ENCODE measurements around the gene PBXIP1.
"Not testable (repeated sequence)": the region's sequence is repeated elsewhere in the genome, so short reads cannot be mapped to it uniquely, and the experiment has no call there.

Gene PBXIP1

DNA sequence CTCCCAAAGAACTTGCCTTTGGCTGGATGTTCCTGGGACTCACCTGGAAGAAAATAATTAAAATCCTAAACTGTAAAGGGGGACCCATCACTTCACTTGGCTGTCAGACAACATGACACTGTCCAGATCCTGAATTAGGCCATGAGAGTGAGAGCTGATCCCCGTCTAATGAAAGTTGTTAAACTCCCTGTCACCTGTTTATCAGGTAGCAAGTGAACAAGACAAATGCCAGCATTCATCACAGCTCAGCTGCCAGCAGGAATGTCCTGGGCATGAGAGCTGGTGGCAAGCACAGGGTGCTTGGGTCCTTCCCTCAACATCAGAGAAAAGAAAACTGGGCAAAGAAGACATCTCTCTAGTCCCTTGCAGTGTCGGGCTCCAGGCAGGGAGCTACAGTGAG, 43.1 kb downstream of the PBXIP1 start:
- no peak overlapping the region for H3K4me3 ChIP-seq (ENCODE audit: low read length)
- DNase-seq (ENCODE audit: low read depth, low spot score) = no peak

DNA sequence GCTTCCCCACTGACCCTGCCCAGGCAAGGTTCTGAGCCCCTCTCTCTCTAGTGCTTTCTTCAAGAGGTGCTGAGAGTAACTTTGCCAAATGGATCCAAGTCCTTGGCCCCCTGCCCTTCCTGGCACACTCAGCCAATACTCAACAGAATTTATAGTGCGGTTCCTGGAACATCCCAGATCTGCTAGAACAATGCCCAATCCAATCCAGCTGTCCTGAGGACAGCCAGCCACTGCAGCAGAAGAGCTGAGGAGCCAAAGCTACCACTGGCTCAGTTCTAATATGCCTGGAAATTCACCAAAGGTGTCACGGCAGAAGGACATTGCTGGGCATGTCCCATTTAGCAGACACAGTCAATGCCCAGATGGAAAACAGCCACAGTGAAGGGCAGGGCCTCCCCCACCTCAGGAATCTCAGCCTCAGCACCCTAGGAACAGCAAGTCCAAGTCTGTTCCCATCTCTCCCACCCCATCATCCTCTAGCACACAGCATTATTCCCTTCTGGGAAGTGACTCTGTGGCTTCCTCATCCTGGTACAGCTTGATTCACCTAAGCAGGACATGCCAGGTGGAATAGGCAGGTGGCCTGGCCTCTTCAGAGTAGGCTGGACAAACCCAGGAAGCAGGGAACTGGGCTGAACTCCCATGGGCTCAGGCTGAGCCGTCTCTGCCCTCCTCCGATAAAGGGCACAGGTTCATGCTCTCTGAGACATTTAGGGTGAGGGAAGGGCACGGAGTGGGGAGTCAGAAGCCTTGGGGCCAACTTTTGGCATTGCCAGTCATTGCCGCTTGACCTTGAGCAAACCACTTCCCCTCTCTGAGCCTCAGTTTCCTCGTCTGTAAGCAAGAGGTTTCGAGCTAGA, 44.0 kb downstream of the PBXIP1 start:
- no peak for DNase-seq (ENCODE audit: low read depth, low spot score)
- H3K4me3 ChIP-seq (ENCODE audit: low read length) = no peak overlapping the region

DNA sequence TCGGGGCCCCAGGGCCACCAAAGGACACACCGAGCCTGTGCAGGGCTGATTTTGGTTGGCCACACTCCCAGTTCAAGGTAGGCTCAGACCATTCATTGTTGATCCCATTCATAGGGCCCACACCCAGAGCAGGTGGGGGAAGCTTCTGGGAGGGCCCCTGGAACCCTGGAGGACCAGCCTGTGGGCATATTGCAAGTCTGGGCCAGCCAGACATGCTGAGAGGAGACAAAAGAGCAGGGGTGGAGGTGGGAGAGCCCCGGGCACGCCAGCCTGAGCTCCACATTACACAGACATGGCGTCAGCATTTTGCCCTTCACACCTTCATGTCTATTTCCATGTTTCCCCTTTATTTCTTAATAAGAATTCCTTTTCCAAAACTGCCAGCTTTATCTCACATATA, 45.0 kb downstream of the PBXIP1 start:
- no peak overlapping the region for H3K4me3 ChIP-seq (ENCODE audit: low read length)
- DNase-seq (ENCODE audit: low read depth, low spot score) = no peak

DNA sequence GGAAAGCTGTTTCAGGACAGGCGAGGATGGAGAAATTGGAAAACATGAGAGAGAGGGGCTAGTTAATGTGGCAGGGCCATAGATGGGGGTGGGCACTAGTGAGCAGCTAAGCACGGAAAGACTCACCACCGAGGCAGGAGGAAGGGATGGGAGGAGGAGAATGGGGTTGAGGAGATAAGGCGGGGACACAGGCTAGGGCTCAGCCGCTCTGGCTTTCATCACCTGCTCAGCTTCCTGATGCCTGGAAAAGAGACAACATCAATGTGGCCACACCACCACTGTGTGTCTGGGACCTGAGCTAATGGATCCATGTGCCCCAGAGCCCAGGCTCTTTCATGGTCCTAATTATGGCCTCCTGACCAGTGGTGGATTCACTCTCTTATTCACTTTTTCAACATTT, 47.0 kb downstream of the PBXIP1 start:
- no peak for DNase-seq (ENCODE audit: low read depth, low spot score)
- H3K4me3 ChIP-seq (ENCODE audit: low read length) = no peak overlapping the region

DNA sequence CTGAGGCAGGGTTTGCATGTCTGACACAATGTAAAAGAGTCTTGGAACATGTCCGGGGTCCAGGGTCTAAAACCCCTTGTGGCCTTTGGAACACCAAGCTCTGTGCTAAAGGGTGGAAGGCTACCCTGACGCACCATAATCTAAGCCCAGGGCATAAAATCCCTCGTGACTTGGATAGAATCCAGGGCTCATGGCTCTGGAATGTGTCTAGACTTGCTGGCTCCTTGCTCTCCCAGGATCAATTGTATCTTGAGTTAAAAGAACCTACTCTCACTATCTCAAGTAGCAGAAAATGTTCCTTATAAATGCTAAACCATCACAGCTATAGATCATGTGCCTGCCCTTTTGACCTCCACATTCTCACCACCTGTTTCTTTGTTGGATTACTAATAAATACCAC, 47.8 kb downstream of the PBXIP1 start:
- H3K4me3 ChIP-seq (ENCODE audit: low read length); DNase-seq (ENCODE audit: low read depth, low spot score): not testable (repeated sequence)

DNA sequence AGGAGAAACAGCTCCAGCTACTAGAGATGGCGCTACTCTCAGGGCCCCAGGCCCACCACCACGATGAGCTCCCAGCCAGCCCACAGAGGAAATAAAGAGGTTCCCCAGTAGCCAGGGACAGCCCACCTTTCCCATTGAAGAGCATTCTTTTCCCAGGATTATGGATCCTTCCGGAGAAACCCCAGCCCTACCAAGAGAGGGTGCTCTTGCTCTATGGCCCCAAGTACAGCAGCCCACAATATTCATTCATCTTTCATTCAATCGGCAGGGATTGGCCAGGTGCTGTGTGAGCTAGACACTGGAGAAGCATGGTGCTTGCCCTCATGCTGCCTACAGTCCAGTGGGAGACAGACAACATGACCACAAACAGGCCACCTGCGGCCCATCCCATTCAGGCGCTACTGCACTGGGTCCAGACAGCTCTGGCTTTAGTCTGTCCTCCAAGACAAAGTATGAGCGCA, 49.2 kb downstream of the PBXIP1 start:
- no peak overlapping the region for H3K4me3 ChIP-seq (ENCODE audit: low read length)
- DNase-seq (ENCODE audit: low read depth, low spot score) = no peak

DNA sequence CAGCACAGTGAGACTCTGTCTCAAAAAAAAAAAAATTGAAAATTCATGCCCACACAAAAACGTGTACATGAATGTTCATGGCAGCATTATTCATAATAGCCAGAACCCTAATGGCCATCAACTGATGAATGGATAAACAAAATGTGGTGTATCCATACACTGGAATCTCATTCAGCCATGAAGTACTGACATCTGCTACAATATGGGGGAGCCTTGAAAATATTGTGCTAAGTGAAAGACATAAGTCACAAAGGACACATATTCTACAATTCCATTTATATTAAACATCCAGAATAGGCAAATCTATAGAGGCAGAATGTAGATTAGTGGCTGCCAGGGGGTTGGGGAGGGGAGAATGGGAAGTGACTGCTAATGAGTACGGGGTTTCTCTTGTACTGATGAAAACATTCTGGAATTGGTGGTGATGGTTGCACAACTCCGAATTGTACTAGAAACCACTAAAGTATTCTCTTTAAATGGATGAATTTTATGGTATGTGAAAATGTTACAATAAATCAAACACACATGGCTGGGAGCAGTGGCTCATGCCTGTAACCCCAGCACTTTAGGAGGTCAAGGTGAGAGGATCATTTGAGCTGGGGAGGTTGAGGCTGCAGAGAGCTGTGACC, 52.8 kb downstream of the PBXIP1 start:
- no peak for DNase-seq (ENCODE audit: low read depth, low spot score)
- no peak overlapping the region for H3K4me3 ChIP-seq (ENCODE audit: low read length)

DNA sequence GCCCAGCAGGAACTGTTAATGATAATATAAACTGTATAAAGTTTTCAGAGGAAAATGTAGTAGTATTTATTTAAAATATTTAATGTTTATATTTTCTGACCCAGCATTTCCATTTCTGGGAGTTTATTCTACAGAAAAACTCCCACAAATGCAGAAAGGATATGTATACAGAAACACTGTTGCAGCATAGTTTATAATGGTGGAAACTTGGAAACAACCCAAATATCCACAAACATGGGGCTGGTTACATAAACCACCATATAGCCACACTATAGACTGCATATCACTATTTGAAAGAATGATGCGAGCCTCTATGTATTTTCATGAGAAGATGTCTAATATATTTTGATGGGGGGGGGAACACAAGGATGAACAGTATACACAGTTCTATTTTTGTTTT, 54.3 kb downstream of the PBXIP1 start:
- no peak for DNase-seq (ENCODE audit: low read depth, low spot score)

DNA sequence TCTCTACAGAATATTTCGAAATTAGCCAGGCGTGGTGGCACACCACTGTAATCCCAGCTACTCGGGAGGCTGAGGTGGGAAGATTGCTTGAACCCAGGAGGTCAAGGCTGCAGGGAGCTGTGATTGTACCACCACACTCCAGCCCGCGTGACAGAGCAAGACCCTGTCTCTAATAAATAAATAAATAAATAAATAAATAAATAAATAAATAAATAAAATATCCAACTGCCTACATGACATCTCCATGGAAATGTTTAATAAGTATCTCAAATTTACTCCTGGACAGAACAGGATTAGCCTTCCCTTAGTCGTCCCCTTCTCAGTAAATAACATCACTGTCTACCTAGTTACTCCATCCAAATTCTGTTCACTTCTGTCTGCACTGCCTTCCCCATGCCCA, 56.9 kb downstream of the PBXIP1 start:
- H3K4me3 ChIP-seq (ENCODE audit: low read length) = no peak overlapping the region
- DNase-seq (ENCODE audit: low read depth, low spot score) = no peak

More for the DNA sequence above, 54.3 kb downstream of the PBXIP1 start:
- H3K4me3 ChIP-seq (ENCODE audit: low read length) = no peak overlapping the region

DNA sequence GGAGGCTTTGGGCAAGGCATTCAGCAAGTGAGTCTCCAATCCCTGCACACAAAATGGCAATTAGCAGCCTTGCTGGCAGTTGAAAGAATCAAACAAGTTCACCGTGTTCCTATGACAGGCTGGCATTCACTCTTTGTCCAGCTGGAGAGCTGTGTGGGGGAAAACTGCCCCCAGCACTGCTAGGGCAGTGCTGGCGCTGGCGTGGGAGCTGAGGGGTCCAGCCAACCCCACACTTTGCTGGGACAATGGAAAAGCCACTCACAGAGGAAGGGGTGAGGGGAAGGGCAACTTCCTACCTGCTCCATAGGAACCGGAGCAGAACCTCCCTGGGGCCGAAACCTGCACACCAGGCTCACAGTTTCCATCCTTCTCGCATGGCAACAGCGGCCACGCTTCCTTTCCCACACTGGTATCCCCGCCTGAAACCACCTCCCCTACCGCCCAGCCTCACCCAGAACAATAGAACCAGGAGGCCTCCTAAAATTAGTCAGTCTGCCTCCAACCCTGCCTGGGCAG, 59.1 kb downstream of the PBXIP1 start:
- no peak for DNase-seq (ENCODE audit: low read depth, low spot score)
- H3K4me3 ChIP-seq (ENCODE audit: low read length) = no peak overlapping the region

DNA sequence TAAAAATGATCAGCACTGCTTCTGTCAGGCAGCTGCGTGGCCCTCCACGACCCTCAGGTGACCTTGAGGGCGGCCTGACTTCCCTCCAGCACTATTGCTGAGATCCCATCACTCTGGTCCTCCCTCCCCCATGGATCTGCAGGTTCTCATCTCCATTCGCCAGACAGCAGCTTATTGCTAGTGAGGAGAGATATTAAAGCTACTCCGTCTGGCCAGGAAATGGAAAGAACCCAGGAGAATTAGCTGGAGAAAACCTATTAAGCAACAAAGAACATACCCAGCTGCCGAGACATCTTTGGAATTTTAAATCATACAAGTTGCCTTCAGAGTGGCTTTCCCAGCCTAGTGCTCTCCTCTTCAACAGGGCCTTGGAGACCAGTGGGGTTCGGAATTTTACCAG, 60.1 kb downstream of the PBXIP1 start:
- H3K4me3 ChIP-seq (ENCODE audit: low read length) = no peak overlapping the region
- no peak for DNase-seq (ENCODE audit: low read depth, low spot score)

Measured in Jurkat, Clone E6-1 (cell line).